GM21717 (cell line): ENCODE measurements around the gene CCDC106.
A peak's percentile ranks its signal among the peaks of the same experiment; 100 is the strongest.

ENCODE experiments used
- ATAC-seq: cut with Tn5 transposase; IDR thresholded peaks from one replicate; pipeline ENCODE4 v1.9.1; 2021; ENCODE audit warnings: mild to moderate bottlenecking, moderate library complexity; ENCODE audit not compliant: unreplicated experiment

Gene CCDC106

GRCh38 chr19:55649268-55650125 is 1.5 kb downstream of the CCDC106 start:
- ATAC-seq = no peak

GRCh38 chr19:55650126-55650557 is 2.1 kb downstream of the CCDC106 start:
- ATAC-seq = no peak

GRCh38 chr19:55650602-55651230 is 2.7 kb downstream of the CCDC106 start:
- no peak for ATAC-seq

GRCh38 chr19:55651236-55651635 is 3.2 kb downstream of the CCDC106 start:
- no peak for ATAC-seq

DNA sequence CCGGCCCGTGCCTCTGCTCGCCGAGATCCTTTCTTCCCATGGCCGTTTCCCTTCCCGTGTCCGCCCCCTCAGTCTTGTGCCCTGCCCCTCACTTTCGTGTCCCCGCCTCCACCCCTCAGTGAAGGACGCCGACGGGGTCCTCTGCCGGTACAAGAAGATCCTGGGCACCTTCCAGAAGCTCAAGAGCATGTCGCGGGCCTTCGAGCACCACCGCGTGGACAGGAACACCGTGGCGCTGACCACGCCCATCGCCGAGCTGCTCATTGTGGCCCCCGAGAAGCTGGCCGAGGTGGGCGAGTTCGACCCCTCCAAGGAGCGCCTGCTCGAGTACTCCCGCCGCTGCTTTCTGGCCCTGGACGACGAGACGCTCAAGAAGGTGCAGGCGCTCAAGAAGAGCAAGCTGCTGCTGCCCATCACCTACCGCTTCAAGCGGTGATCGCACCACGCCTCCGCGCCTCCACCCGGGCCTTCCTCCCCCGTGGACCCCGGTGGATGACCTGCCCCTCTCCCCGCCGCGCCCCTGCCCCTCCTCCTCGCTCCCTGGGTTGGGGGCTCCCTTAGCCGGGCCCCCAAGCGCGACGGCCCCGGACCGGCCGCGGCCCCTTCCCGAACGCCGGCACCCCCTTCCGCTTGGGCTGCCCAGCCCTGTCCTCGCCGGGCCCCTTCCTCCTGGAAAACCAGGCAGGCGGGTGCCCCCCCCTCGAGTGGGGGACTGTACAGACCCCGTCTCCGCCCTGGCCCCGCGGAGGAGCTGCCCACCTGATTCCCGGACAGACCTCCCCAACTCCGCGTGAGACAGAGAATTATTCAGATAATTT is 4.5 kb downstream of the CCDC106 start:
- no peak for ATAC-seq

DNA sequence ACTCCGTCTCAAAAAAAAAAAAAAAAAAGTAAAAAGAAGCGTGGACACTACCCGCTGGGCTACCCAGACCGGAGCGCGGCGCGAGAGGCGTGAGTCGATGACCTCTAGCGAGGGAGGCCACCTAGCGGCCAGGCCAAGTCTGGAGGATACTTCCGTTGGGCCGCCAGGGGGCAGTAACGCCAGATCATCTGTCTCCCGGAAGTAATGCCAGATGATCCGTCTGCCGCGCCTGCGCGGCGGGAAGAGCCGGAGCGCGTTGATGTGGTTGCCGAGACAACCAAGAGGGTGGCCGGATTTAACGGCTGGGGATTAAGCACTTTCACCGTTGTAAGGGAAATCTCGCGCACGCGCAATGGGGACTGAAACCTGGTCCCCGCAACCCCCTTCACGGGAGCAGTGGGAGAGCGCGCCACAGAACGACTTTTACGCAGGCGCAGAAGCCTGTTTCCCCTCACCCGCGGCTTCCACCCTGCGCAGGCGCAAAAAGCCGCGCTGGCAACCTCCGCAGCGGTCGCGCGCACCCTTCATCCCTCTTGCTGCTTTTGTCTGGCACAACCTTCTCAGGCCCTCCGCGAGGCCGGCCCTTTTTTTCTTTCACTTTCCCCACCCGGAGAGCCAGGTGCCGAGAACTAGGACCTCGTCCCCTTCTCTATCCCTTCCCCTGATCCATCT is 5.8 kb downstream of the CCDC106 start:
- peak; percentile 32 for ATAC-seq

DNA sequence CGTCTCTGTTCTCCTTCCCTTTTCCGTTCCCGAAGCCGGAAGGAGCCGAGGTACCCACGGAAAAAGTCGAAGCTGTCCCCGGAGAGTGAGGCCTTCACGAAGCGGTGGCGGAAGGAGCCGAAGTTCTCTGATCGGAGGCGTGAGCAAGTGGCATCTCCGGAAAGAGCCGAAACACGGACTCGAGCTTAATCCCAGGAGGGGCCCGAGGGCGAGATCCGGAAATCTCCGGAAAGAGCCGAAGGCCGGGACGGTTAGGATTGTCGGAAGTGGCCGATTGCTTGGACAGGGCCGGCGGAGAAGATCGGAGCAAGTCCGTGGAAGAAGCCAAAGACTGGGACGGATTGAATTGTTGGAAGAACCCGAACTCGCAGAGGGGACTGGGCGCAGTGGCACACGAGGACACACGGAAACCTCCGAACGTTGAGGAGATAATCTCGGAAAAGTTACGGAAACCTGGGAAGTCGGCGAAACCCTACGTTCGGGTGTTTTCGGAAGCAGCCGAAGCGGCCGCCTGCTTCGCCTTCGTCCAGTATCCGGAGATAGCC is 6.4 kb downstream of the CCDC106 start:
- ATAC-seq = peak; percentile 47

- peak; percentile 25 for ATAC-seq
These were observed 7.0 kb downstream of the CCDC106 start, which contains the start of gene U2AF2 for GRCh38 chr19:55654868-55655647. TSS of gene U2AF2 (plus strand) at chr19:55655035. CDS start at chr19:55655105, 70 bp downstream.

GRCh38 chr19:55655648-55656040 is 7.6 kb downstream of the CCDC106 start:
- ATAC-seq = no peak

DNA sequence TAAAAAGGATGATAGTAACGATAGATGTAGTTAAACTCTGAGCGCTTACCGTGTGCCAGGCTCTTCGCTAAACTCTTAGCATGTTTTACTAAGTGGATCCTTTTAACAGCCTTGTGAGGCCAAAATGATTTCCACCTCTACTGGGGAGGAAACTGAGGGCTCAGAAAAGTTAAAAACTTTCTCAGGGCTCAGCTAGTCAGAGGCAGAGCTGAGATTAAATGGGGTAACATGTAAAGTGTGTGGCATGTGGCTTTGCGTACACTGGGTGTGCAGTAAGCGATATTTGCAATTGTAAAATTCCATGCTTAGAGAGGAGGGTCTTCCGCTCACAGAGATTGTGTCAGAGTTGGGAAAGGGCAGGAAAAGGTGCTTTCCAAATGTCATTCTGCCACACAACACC is 8.5 kb downstream of the CCDC106 start:
- no peak for ATAC-seq

GRCh38 chr19:55656988-55657747 is 9.2 kb downstream of the CCDC106 start:
- no peak for ATAC-seq

DNA sequence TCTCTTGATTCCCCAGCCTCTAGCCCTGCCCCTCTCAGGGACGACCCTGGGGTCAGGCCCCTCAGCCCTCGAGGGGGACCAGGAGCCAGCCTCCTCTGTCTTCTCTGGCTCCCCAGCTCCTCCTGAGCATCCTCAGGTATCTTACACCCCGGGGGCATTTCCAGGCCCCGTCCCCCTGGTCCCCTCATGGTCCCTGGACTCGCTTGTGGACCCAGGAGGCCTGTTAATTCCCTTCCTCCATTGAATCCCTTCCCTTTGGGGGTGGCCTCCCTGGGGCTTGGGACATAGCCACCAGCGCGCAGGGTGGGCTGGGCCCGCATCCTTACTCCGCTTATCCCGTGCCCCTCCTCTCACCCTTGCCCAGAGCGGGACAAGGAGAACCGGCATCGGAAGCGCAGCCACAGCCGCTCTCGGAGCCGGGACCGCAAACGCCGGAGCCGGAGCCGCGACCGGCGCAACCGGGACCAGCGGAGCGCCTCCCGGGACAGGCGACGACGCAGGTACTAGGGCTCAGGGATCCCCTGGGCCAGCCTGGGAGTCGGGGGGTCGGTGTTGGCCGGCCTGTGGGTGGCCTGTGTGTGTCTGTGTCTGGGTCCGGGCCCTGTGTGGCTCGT is 10.9 kb downstream of the CCDC106 start:
- ATAC-seq = no peak

DNA sequence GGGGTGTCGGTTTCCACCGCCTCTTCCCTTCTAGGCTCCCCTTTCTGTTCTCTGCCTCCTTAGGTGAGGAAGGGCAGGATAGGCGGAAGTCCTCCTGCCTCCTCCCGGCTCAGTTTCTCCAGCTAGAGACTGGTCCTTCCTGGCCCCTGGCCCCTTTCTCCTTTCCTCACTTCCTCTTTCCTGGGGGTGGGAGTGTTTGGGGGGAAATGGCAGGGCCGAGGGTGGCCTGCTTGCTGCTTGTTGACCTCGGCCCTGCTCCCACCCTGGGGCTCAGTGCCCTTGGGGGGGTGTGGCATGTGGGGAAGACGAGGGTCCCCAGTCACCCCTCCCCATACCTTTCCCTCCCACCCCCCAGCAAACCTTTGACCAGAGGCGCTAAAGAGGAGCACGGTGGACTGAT is 11.8 kb downstream of the CCDC106 start:
- no peak for ATAC-seq

- no peak for ATAC-seq
These were observed 12.4 kb downstream of the CCDC106 start for GRCh38 chr19:55660404-55660803.

GRCh38 chr19:55660991-55661390 is 13.0 kb downstream of the CCDC106 start:
- ATAC-seq = no peak

DNA sequence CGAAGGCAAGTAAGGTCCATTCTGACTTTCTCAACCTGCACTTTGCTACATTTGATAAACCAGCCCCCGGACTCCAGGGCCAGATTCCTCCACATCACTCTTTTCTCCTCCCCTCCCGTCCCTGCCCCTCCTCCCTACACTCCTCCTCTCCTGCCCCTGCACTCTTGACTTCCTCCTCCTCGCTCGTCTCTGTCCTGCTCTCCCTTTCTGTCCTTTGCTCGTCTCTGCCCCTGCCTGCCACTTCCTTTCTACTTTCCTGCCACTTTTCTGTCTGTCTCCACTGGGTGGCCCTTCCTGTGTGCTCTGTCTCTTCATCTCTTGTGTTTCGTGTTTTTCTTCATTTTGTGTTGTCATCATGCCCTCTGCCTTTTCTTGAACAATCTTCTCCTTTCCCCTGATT is 13.8 kb downstream of the CCDC106 start:
- no peak for ATAC-seq

DNA sequence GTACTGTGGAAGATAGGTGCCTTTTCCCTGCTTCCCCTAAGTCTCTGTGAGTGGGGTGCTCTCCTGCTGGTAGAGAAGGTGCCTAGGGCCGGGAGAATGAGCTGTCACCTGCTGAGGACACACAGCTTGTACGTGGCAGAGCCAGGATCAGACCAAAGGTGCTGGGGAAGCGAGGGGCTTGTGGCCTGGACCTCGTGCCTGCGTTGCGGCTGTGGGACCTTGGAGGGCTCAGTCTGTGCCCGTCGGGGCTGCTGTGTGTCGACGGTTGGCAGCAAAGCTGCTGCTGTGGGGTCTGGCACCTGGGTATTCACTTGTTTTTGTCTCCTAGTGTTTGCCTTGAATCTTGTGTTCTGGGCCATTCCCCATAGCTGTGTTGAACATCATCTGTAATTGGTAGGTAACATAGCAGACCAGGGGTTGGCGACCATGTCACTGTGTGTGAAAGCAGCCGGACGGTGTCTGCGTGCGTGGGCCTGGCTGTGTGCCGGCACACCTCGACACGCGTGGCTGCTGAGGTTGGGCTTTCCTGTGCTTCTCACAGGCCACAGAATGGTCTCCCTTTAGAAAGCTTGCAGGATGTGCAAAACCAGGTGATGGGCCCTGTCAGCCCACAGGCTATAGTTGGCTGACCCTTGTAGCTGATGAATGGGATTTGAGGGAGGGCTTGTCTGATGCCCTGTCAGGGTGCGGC is 16.0 kb downstream of the CCDC106 start:
- no peak for ATAC-seq
